GM18858 (cell line): ENCODE measurements around the gene NEURL1.

ENCODE experiments used
- ATAC-seq: cut with Tn5 transposase; IDR thresholded peaks from one replicate; pipeline ENCODE4 v1.9.1; 2021; ENCODE audit not compliant: unreplicated experiment

NEURL1 gene

GRCh38 chr10:103545366-103545765 is 51.9 kb downstream of the NEURL1 start:
- ATAC-seq: no peak

- ATAC-seq: no peak
These were observed 52.3 kb downstream of the NEURL1 start for GRCh38 chr10:103545771-103546281.

- ATAC-seq: no peak
These were observed 52.9 kb downstream of the NEURL1 start for GRCh38 chr10:103546401-103546800.

- no peak for ATAC-seq
These were observed 54.0 kb downstream of the NEURL1 start for GRCh38 chr10:103547391-103547946.

- ATAC-seq: no peak
These were observed 54.5 kb downstream of the NEURL1 start for GRCh38 chr10:103548006-103548405.

- no peak for ATAC-seq
These were observed 55.3 kb downstream of the NEURL1 start for GRCh38 chr10:103548581-103549348.

GRCh38 chr10:103549349-103549685 is 55.8 kb downstream of the NEURL1 start:
- ATAC-seq: no peak

GRCh38 chr10:103550229-103550628 is 56.7 kb downstream of the NEURL1 start:
- ATAC-seq: no peak

GRCh38 chr10:103551619-103552602 is 58.4 kb downstream of the NEURL1 start:
- no peak for ATAC-seq

GRCh38 chr10:103552856-103553742 is 59.6 kb downstream of the NEURL1 start:
- ATAC-seq: no peak

- ATAC-seq: no peak
These were observed 60.4 kb downstream of the NEURL1 start for GRCh38 chr10:103553743-103554487.

GRCh38 chr10:103554488-103555324 is 61.2 kb downstream of the NEURL1 start:
- no peak for ATAC-seq

GRCh38 chr10:103555325-103555649 is 61.8 kb downstream of the NEURL1 start:
- ATAC-seq: no peak

- no peak for ATAC-seq
These were observed 62.2 kb downstream of the NEURL1 start for GRCh38 chr10:103555712-103556111.

GRCh38 chr10:103556383-103557007 is 63.0 kb downstream of the NEURL1 start:
- ATAC-seq: no peak

- no peak for ATAC-seq
These were observed 64.0 kb downstream of the NEURL1 start for GRCh38 chr10:103557455-103557854.

GRCh38 chr10:103558911-103559310 is 65.4 kb downstream of the NEURL1 start:
- no peak for ATAC-seq

- ATAC-seq: no peak
These were observed 66.3 kb downstream of the NEURL1 start for GRCh38 chr10:103559776-103560175.

- no peak for ATAC-seq
These were observed 67.4 kb downstream of the NEURL1 start for GRCh38 chr10:103560886-103561285.
